IPS DF 6.9 (cell line): ENCODE measurements around the gene GXYLT2.
A peak's percentile ranks its signal among the peaks of the same experiment; 100 is the strongest.

Experiments used
- DNase-seq: peaks from one replicate; pipeline ENCODE4 v3.0.0-alpha.2; 2013; ENCODE audit warnings: low read depth, low spot score
- H3K27ac ChIP-seq: one replicate; pipeline ENCODE4 v1.5.1; 2013; ENCODE audit warnings: low read length, control low read depth
- H3K27me3 ChIP-seq: 2 replicates; pipeline ENCODE4 v1.6.1; 2013; ENCODE audit warnings: mild to moderate bottlenecking, low read length; ENCODE audit not compliant: control insufficient read depth, insufficient read depth
- H3K36me3 ChIP-seq: 2 replicates; pipeline ENCODE4 v1.6.1; 2013; ENCODE audit warnings: low read length; ENCODE audit not compliant: control insufficient read depth, insufficient read depth
- H3K4me1 ChIP-seq: 2 replicates; pipeline ENCODE4 v1.6.1; 2013; ENCODE audit warnings: low read length; ENCODE audit not compliant: control insufficient read depth, insufficient read depth
- H3K4me3 ChIP-seq: 2 replicates; pipeline ENCODE4 v1.5.1; 2013; ENCODE audit warnings: mild to moderate bottlenecking, low read length
- H3K9me3 ChIP-seq: 2 replicates; pipeline ENCODE4 v1.6.1; 2013; ENCODE audit warnings: low read length, inconsistent platforms; ENCODE audit not compliant: control insufficient read depth, insufficient read depth
- WGBS: extraction: QIAGEN DNeasy Blood & Tissue Kit; methylation state at CpG from one replicate; pipeline ENCODE4 v1.1.7; 2013; ENCODE audit warnings: mixed read lengths, missing lambda C conversion rate; ENCODE audit not compliant: insufficient read length, insufficient coverage; 5-methylcytosine and 5-hydroxymethylcytosine counted together

GXYLT2 gene

DNA sequence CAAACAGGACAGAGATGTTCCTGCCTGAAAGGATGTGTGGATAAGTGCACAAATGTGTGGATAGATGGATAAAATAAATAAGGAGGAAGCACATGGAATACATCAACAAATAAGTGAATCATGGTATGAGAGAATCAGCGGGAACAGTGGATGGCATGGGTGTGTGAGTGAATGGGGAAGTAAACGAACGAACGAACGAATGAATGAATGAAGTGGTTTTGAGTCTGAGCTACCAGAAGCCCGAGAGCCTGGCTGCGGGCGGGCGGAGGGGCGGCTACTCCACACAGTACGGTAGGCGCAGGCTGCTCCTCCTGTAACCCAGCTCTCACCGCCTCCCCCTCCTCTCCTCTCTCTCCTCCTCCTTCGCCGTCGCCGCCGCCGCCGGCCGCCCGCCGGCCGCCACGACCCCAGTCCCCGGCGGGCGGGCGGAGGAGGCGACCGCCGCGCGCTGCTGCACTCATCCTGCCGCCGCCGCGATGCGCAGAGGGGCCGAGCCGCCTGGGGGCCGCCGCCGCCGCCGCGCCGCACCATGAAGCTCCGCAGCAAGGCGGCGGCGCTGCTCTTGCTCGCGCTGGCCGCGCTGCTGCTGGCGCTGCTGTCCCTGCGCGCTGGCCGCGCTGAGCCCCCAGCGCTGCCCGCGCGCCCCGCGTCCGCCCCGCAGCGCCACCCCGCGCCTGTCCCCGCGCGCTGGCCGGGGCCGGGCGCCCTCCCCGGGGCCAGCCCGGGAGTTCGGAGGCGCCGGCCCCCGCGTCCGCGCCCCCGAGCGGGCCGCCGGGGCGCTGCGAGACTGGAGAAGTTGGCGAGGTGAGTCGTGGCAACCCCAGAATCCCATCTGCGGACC lies at the start of gene GXYLT2:
Gene GXYLT2 (plus strand): TSS at position 342 of the 841 bp plus-strand sequence. CDS start 188 bp downstream, at position 530.
- H3K27ac ChIP-seq, result no peak within 1 kb of the TSS
- no peaks in the 10 kb centered on the region for H3K9me3 ChIP-seq
- peak; percentile 29 for DNase-seq
- H3K4me3 ChIP-seq, result peak within 1 kb of the TSS; percentile 36; the same call in 1 of the 2 replicates
- no peaks in the 10 kb centered on the region for H3K4me1 ChIP-seq
- no peaks in the 10 kb centered on the region for H3K36me3 ChIP-seq
- peaks cover 3% of the 10 kb centered on the region; the same call in 1 of the 2 replicates for H3K27me3 ChIP-seq
- WGBS, result no CpG with 5 or more reads among the region's 96 CpGs

- Histone ChIP-seq H3K27me3 (no peaks in the 10 kb centered on the region), H3K27ac (no peak overlapping the region), H3K36me3 (peaks cover 6% of the 10 kb centered on the region; the same call in 1 of the 2 replicates), H3K4me3 (no peak overlapping the region), H3K9me3 (no peaks in the 10 kb centered on the region; the same call in 1 of the 2 replicates), H3K4me1 (no peaks in the 10 kb centered on the region; the same call in 1 of the 2 replicates)
- no CpG with 5 or more reads among the region's 3 CpGs for WGBS
- DNase-seq, result no peak
These were observed 48.8 kb upstream of the GXYLT2 start for GRCh38 chr3:72839057-72839456.

DNA sequence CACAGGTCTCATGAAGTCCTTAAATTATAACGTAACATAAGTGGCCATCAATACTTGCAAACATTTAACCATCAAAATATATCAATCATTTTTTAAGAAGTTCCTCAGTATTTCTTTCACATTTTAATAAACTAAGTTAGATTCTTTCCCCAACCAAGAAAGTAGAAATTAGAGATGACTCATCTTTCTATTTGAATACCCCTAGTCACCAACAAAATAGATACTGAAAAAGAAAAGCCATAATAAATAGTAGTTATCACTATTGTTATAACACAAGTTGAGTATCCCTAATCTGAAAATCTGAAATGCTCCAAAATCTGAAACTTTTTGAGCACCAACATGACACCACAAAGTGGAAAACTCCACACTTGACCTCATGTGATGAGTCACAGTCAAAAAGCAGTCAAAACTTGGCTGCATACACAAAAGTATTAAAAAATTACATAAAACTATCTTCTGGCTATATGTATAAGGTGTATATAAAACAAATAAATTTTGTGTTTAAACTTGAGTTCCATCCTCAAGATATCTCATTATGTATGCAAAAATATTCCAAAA lies 43.3 kb upstream of the GXYLT2 start:
- H3K9me3 ChIP-seq, result no peaks in the 10 kb centered on the region; the same call in 1 of the 2 replicates
- peaks cover 5% of the 10 kb centered on the region; the same call in 1 of the 2 replicates for H3K27me3 ChIP-seq
- H3K36me3 ChIP-seq, result peaks cover 4% of the 10 kb centered on the region; the same call in 1 of the 2 replicates
- H3K27ac ChIP-seq, result no peak overlapping the region
- no peak overlapping the region for H3K4me3 ChIP-seq
- no peaks in the 10 kb centered on the region; the same call in none of the 2 replicates for H3K4me1 ChIP-seq
- no peak for DNase-seq
- 100% methylated on average over 1 of the region's 1 CpG for WGBS

DNA sequence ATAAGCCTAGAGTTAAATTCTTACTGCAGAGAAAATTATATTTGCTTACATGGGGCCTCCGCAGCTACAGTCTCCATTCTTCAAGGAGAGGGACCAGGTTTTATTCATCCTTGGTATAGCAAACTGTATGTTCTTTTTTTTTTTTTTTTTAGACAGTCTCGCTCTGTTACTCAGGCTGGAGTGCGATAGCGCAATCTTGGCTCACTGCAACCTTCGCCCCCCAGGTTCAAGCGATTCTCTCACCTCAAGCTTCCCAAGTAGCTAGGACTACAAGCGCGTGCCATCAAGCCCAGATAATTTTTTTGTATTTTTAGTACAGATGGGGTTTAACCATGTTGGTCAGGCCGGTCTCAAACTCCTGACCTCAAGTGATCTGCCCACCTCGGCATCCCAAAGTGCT lies 41.7 kb upstream of the GXYLT2 start:
- H3K27ac ChIP-seq, result no peak overlapping the region
- H3K4me3 ChIP-seq, result no peak overlapping the region
- H3K4me1 ChIP-seq, result no peaks in the 10 kb centered on the region; the same call in none of the 2 replicates
- no peak for DNase-seq
- peaks cover 5% of the 10 kb centered on the region; the same call in 1 of the 2 replicates for H3K27me3 ChIP-seq
- peaks cover 4% of the 10 kb centered on the region; the same call in 1 of the 2 replicates for H3K36me3 ChIP-seq
- H3K9me3 ChIP-seq, result no peaks in the 10 kb centered on the region; the same call in 1 of the 2 replicates
- no CpG with 5 or more reads among the region's 10 CpGs for WGBS

DNA sequence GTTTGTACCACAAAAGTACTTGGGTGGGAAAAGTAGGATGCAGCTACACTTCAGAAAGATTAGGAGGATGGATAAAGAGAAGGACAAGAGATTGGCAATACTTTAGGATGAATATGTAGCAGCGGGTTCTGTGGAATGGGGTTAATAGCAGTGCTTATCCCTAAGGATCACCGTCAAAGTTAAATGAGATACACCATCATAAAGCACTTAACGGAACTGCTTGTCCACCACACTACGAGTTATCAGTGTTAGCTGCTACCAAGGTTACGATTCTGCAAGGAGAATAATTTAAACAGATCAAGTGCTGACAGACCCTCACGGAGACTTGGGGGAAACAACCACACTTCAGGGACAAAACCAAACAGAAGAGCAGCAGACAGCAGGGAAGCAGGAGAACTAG lies 40.6 kb upstream of the GXYLT2 start:
- Histone ChIP-seq H3K9me3 (no peaks in the 10 kb centered on the region), H3K27me3 (peaks cover 5% of the 10 kb centered on the region; the same call in 1 of the 2 replicates), H3K27ac (no peak overlapping the region), H3K4me1 (no peaks in the 10 kb centered on the region; the same call in none of the 2 replicates), H3K36me3 (no peaks in the 10 kb centered on the region), H3K4me3 (peak overlapping the region; percentile 95; the same call in 1 of the 2 replicates)
- DNase-seq, result no peak
- no CpG with 5 or more reads among the region's 6 CpGs for WGBS

- no peak within 1 kb of the TSS for H3K27ac ChIP-seq
- DNase-seq, result peak; percentile 72
- H3K4me1 ChIP-seq, result no peaks in the 10 kb centered on the region; the same call in none of the 2 replicates
- peaks cover 5% of the 10 kb centered on the region; the same call in 1 of the 2 replicates for H3K27me3 ChIP-seq
- H3K4me3 ChIP-seq, result peak within 1 kb of the TSS; percentile 95
- WGBS, result no CpG with 5 or more reads among the region's 86 CpGs
- no peaks in the 10 kb centered on the region for H3K9me3 ChIP-seq
- no peaks in the 10 kb centered on the region for H3K36me3 ChIP-seq
These were observed 39.8 kb upstream of the GXYLT2 start, which contains the start of gene SHQ1 for GRCh38 chr3:72847751-72848702. Gene SHQ1, minus strand, starts transcription at chr3:72848445. Its CDS starts 105 bp downstream, at chr3:72848340.

DNA sequence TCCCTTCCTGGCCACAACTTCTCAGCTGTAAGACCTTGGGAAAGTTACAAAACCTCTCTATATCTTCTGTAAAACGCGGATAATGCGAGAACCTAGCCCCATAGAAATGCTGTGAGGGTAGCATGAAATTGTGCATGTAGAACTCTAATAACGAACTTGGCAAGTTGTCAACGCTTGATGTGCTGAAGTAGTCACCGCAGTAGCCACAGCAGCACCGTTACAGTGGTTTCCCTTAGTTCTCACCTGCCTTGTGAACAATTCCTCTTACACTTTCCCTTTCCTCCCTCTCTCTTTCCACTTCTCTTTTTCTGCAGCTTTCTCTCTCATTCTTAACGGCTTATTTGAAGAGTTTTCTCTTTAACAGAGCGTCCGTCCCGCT lies 39.2 kb upstream of the GXYLT2 start:
- Histone ChIP-seq H3K4me3 (peak overlapping the region; percentile 95; the same call in 1 of the 2 replicates), H3K27me3 (peaks cover 5% of the 10 kb centered on the region; the same call in 1 of the 2 replicates), H3K27ac (no peak overlapping the region), H3K36me3 (no peaks in the 10 kb centered on the region), H3K4me1 (no peaks in the 10 kb centered on the region; the same call in none of the 2 replicates), H3K9me3 (no peaks in the 10 kb centered on the region)
- WGBS, result no CpG with 5 or more reads among the region's 11 CpGs
- DNase-seq, result no peak

GRCh38 chr3:72855001-72855400 lies 32.8 kb upstream of the GXYLT2 start:
- DNase-seq, result no peak
- Histone ChIP-seq H3K4me1 (no peaks in the 10 kb centered on the region), H3K27ac (no peak overlapping the region), H3K9me3 (no peaks in the 10 kb centered on the region), H3K27me3 (no peaks in the 10 kb centered on the region), H3K4me3 (no peak overlapping the region), H3K36me3 (no peaks in the 10 kb centered on the region)
- WGBS, result no CpG with 5 or more reads among the region's 7 CpGs

- H3K27me3 ChIP-seq, result no peaks in the 10 kb centered on the region
These were observed 27.8 kb upstream of the GXYLT2 start for GRCh38 chr3:72860053-72860452.

More at GRCh38 chr3:72860053-72860452, 27.8 kb upstream of the GXYLT2 start:
- H3K36me3 ChIP-seq, result no peaks in the 10 kb centered on the region
- H3K27ac ChIP-seq, result no peak overlapping the region
- no peaks in the 10 kb centered on the region for H3K4me1 ChIP-seq
- no peaks in the 10 kb centered on the region for H3K9me3 ChIP-seq
- no CpG with 5 or more reads among the region's 5 CpGs for WGBS
- H3K4me3 ChIP-seq, result no peak overlapping the region
- DNase-seq, result no peak
